ENCODE data around the gene KCNJ11. TPM values are rescaled to one million over a fixed set of nuclear protein-coding genes. Genes with fewer than 3 reads are reported as not detected.

The KCNJ11 gene
- polyA plus RNA-seq, 1 donor (not counting 4 experiments of a cell fraction or from before 2014, with no cell fraction given) = 0.03 TPM

- Histone ChIP-seq H3K4me2 (ENCODE audit: control insufficient read depth, extremely low read depth, insufficient read depth, low read depth, low read length) (no peak overlapping the region), H3K9me3 (ENCODE audit: control insufficient read depth, low read depth, low read length) (peaks cover 22% of the 10 kb centered on the region), H3K4me3 (ENCODE audit: control insufficient read depth in 2 of 3, extremely low read depth in 1 of 3, insufficient read depth in 2 of 3, low read depth in 1 of 3, low read length in 3 of 3) (no peak overlapping the region), H2AFZ (ENCODE audit: control insufficient read depth, low read length) (no peak overlapping the region), H3K27me3 (ENCODE audit: control insufficient read depth, extremely low read depth, insufficient read depth, low read length) (no peaks in the 10 kb centered on the region), H3K4me1 (ENCODE audit: control insufficient read depth, extremely low read depth, insufficient read depth, low read length) (peaks cover 12% of the 10 kb centered on the region), H3K27ac (ENCODE audit: control insufficient read depth, insufficient read depth, low read length) (no peak overlapping the region), H3K9me1 (ENCODE audit: control insufficient read depth, extremely low read depth, insufficient read depth, low read length) (no peaks in the 10 kb centered on the region), H3K36me3 (ENCODE audit: control insufficient read depth in 2 of 2, extremely low read depth in 1 of 2, insufficient read depth in 2 of 2, low read length in 2 of 2) (peaks cover 11 to 12% of the 10 kb centered on the region in 2 experiments), H3K9ac (ENCODE audit: control insufficient read depth, extremely low read depth, insufficient read depth, low read length) (no peak overlapping the region), H3K79me2 (ENCODE audit: control insufficient read depth, insufficient read depth, low read length) (no peaks in the 10 kb centered on the region), H4K20me1 (ENCODE audit: control insufficient read depth, extremely low read depth, insufficient read depth, low read length) (no peaks in the 10 kb centered on the region)
- TF ChIP-seq EZH2 (IDR thresholded peaks at IDR 0.05; ENCODE audit: low read length) = no peak
- TF ChIP-seq, protein P1, sequence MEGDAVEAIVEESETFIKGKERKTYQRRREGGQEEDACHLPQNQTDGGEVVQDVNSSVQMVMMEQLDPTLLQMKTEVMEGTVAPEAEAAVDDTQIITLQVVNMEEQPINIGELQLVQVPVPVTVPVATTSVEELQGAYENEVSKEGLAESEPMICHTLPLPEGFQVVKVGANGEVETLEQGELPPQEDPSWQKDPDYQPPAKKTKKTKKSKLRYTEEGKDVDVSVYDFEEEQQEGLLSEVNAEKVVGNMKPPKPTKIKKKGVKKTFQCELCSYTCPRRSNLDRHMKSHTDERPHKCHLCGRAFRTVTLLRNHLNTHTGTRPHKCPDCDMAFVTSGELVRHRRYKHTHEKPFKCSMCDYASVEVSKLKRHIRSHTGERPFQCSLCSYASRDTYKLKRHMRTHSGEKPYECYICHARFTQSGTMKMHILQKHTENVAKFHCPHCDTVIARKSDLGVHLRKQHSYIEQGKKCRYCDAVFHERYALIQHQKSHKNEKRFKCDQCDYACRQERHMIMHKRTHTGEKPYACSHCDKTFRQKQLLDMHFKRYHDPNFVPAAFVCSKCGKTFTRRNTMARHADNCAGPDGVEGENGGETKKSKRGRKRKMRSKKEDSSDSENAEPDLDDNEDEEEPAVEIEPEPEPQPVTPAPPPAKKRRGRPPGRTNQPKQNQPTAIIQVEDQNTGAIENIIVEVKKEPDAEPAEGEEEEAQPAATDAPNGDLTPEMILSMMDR (optimal IDR thresholded peaks at IDR 0.05 in 1 of 3, IDR thresholded peaks at IDR 0.05 in 1 of 3, conservative IDR thresholded peaks at IDR 0.05 in 1 of 3; ENCODE audit: extremely low read depth in 1 of 3, insufficient read depth in 2 of 3, low read length in 3 of 3) = no peak
- FAIRE-seq (no peak), DNase-seq (ENCODE audit: low read depth, low spot score) (no peak)
- dilution Hi-C loops (cut with MboI; ENCODE audit: extremely low pct_ligation_motif_present, low sequenced_read_pairs) = no loop called here
Observed at GRCh38 chr11:17376493-17376892, 12.0 kb downstream of the KCNJ11 start.

DNA sequence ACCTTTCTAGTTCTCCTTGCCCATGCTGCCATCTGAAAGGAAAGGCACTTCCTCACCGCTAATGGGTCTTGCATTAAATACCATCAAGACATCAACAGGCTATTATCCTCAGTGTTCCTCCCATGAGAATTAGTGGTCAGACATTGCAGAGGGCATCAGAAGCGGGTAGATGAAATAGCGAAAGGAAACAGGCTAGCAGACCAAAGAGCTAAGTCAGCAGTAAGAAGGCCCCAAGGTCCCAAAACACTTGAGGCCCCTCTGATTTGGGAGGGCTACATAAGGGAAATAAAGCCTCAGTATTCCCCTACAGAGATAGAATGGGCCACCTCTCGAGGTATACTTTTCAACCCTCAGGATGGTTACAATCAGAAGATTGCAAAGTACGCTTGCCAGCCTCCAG is 12.9 kb downstream of the KCNJ11 start:
- peaks cover 11 to 12% of the 10 kb centered on the region in 2 experiments for H3K36me3 ChIP-seq (ENCODE audit: control insufficient read depth in 2 of 2, extremely low read depth in 1 of 2, insufficient read depth in 2 of 2, low read length in 2 of 2)
- no peaks in the 10 kb centered on the region for H4K20me1 ChIP-seq (ENCODE audit: control insufficient read depth, extremely low read depth, insufficient read depth, low read length)
- no peak overlapping the region for H2AFZ ChIP-seq (ENCODE audit: control insufficient read depth, low read length)
- no peak overlapping the region for H3K4me3 ChIP-seq (ENCODE audit: control insufficient read depth in 2 of 3, extremely low read depth in 1 of 3, insufficient read depth in 2 of 3, low read depth in 1 of 3, low read length in 3 of 3)
- no peak overlapping the region for H3K4me2 ChIP-seq (ENCODE audit: control insufficient read depth, extremely low read depth, insufficient read depth, low read depth, low read length)
- H3K27ac ChIP-seq (ENCODE audit: control insufficient read depth, insufficient read depth, low read length) = no peak overlapping the region
- TF ChIP-seq, protein P1 (optimal IDR thresholded peaks at IDR 0.05 in 1 of 3, IDR thresholded peaks at IDR 0.05 in 1 of 3, conservative IDR thresholded peaks at IDR 0.05 in 1 of 3; ENCODE audit: extremely low read depth in 1 of 3, insufficient read depth in 2 of 3, low read length in 3 of 3) = no peak
- no peak for TF ChIP-seq EZH2 (IDR thresholded peaks at IDR 0.05; ENCODE audit: low read length)
- no peaks in the 10 kb centered on the region for H3K27me3 ChIP-seq (ENCODE audit: control insufficient read depth, extremely low read depth, insufficient read depth, low read length)
- dilution Hi-C loops (cut with MboI; ENCODE audit: extremely low pct_ligation_motif_present, low sequenced_read_pairs) = no loop called here
- H3K4me1 ChIP-seq (ENCODE audit: control insufficient read depth, extremely low read depth, insufficient read depth, low read length) = peaks cover 12% of the 10 kb centered on the region
- H3K9ac ChIP-seq (ENCODE audit: control insufficient read depth, extremely low read depth, insufficient read depth, low read length) = no peak overlapping the region
- no peaks in the 10 kb centered on the region for H3K9me1 ChIP-seq (ENCODE audit: control insufficient read depth, extremely low read depth, insufficient read depth, low read length)
- FAIRE-seq (no peak), DNase-seq (ENCODE audit: low read depth, low spot score) (no peak)
- no peaks in the 10 kb centered on the region for H3K79me2 ChIP-seq (ENCODE audit: control insufficient read depth, insufficient read depth, low read length)
- peaks cover 24% of the 10 kb centered on the region for H3K9me3 ChIP-seq (ENCODE audit: control insufficient read depth, low read depth, low read length)
